Mesodermal cell (in vitro differentiated cells): Measurements from ENCODE around the gene FUT7.

Source experiments
- H3K27ac ChIP-seq: 2 replicates; pipeline ENCODE4 v1.7.0; 2013; ENCODE audit warnings: mild to moderate bottlenecking, low read depth, low read length, moderate library complexity; ENCODE audit not compliant: severe bottlenecking
- H3K36me3 ChIP-seq: 2 replicates; pipeline ENCODE4 v1.7.1; 2013; ENCODE audit warnings: mild to moderate bottlenecking, low read length, moderate library complexity; ENCODE audit not compliant: control insufficient read depth, insufficient read depth
- H3K4me1 ChIP-seq: one replicate; pipeline ENCODE4 v1.7.1; 2013; ENCODE audit warnings: mild to moderate bottlenecking, low read length; ENCODE audit not compliant: insufficient read depth, control insufficient read depth, poor library complexity, severe bottlenecking
- H3K4me3 ChIP-seq: 2 replicates; pipeline ENCODE4 v1.7.0; 2013; ENCODE audit warnings: low read length, control low read depth, mild to moderate bottlenecking; ENCODE audit not compliant: insufficient read depth, poor library complexity, severe bottlenecking; ENCODE audit errors: extremely low read depth
- H3K9me3 ChIP-seq: 2 replicates; pipeline ENCODE4 v1.7.1; 2013; ENCODE audit warnings: mild to moderate bottlenecking, low read length, moderate library complexity; ENCODE audit not compliant: control insufficient read depth
- WGBS, 2 experiments: methylation state at CpG; one replicate each; pipeline ENCODE4 v1.1.5; 2013; ENCODE audit warnings: missing lambda C conversion rate in 2 of 2; ENCODE audit not compliant: insufficient coverage in 2 of 2; 5-methylcytosine and 5-hydroxymethylcytosine counted together

FUT7 gene

DNA sequence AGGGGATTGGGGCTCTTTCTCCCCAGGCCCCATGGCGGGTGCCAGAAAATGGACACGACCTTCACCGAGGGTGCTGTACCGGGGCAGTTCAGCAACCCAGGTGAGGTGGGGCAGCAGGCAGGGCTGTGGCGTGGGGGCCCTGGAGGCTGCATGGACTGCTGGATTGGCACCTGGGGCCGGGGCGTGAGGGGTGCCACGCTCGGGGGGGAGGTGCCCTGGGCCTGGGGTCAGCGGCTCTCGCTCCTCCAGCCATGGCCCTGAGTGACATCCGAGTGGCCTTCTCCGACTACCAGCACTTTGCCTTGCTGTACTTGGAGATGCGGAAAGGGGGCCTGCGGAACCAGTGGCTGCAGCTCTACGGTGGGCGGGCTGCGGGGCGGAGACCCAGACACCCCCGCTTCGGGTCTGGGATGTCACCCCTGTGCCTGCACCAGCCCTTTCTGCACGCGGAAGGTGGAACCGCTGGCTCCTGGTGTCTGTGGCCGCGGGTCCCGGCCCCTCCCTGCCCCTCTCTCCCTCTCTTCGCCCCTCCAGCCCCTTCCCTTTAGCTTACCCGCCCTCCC is 47.3 kb downstream of the FUT7 start:
- WGBS, 2 experiments = 79 to 83% methylated on average over 21 to 28 of the region's 29 CpGs
- Histone ChIP-seq H3K27ac (no peak overlapping the region), H3K4me3 (no peak overlapping the region), H3K36me3 (no peaks in the 10 kb centered on the region), H3K4me1 (peaks cover 14% of the 10 kb centered on the region), H3K9me3 (no peaks in the 10 kb centered on the region)

DNA sequence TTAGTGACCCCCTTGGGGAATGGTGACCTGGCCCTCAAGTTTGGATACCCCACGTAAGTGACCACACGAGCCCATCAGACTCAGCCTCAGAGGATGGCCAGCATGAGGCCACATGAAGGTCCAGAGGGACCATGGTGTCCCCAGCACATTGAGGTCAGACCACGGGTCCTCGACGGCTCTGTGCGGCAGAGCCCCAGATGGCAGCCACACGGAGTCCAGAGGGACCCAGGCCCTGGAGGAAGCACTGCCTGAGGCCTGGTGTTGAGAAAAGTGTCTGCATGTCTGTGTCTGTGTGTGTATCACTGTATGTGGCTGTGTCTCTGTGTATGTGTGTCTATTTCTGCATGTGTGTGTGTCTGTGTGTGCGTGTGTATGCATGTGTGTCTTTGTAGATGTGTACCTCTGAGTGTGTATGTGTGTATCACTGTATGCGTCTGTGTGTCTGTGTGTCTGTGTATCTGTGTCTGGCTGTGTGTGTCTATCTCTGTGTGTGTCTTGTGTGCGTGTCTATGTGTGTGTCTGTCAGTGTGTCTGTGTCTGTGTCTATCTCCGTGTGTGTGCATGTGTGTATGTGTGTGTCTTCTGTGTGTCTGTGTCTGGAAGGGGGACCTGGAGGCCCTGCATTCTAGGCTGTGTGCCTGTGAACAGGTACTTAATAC is 48.1 kb downstream of the FUT7 start:
- H3K4me3 ChIP-seq = no peak overlapping the region
- WGBS, 2 experiments = 86 to 93% methylated on average over 10 of the region's 11 CpGs
- H3K4me1 ChIP-seq = peaks cover 14% of the 10 kb centered on the region

DNA sequence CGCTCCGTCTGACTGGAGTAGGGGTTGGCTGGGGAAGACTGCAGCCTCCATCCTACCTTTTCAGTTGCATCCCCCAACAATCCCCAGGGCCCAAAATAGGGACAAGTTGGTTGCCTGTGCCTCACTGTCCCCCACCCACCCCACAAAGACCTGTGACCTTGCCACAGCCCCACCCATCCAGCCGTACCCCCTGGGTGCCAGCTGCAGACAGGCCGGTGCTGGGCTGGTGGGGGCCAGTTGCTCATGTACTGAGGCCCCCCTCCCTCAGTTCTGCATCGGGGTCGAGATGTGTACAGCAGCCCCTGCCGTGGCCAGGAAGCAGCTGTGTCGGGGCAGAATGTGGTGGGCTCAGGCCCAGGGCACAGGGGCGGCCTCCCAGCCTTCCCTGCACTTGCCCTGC is 48.7 kb downstream of the FUT7 start:
- no peak overlapping the region for H3K4me3 ChIP-seq
- 88 to 93% methylated on average over 7 of the region's 9 CpGs for WGBS, 2 experiments
- H3K4me1 ChIP-seq = peaks cover 14% of the 10 kb centered on the region
- no peaks in the 10 kb centered on the region for H3K9me3 ChIP-seq
- no peaks in the 10 kb centered on the region for H3K36me3 ChIP-seq
- no peak overlapping the region for H3K27ac ChIP-seq

More for the DNA sequence above, 48.1 kb downstream of the FUT7 start:
- Histone ChIP-seq H3K36me3 (no peaks in the 10 kb centered on the region), H3K27ac (no peak overlapping the region), H3K9me3 (no peaks in the 10 kb centered on the region)

DNA sequence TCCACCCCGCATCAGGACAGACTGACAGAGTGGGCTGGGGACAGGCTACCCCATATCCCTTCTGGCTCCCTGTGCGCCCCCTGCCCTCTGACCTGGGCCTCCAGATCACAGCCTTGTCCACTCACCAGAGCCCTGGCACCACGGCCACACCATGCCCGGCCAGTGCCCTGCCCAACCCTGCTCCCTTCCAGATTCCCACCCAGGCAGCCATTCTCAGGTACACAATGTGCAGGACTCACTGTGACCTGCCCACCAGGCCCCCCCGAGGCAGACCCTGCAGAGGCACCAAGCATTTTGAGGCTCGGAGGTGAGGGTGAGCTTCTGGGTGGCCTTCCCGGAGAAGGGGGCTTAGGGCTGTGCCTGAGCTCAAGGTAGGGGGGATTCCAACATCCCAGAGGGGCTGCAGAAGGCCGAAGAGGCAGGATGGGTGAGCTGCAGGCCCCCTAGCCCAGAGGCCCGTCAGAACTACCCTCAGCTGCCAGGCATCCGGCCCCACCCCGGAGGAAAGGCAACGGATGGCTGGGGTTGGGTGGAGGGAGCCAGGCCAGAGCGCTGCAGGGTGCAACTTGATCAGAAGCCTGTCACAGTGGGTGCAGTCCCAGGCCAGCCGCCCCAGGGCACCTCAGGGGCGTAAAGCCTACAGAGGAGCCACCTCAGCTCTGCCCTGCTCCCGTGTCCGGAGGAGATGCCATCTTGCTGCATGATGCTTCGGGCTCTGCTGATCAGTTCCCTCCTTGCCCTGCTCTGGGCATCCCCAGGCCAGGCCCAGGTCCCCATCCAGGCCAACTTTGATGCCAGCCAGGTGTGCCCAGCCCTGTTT is 49.4 kb downstream of the FUT7 start, which contains the start of gene LCNL1:
TSS of gene LCNL1 (plus strand) at position 762 of the 820 bp plus-strand sequence. CDS start 594 bp downstream, outside the sequence.
- H3K4me1 ChIP-seq = peaks cover 14% of the 10 kb centered on the region
- 90 to 91% methylated on average over 18 of the region's 18 CpGs for WGBS, 2 experiments
- H3K9me3 ChIP-seq = no peaks in the 10 kb centered on the region
- no peak within 1 kb of the TSS for H3K27ac ChIP-seq
- H3K36me3 ChIP-seq = no peaks in the 10 kb centered on the region
- no peak within 1 kb of the TSS for H3K4me3 ChIP-seq

DNA sequence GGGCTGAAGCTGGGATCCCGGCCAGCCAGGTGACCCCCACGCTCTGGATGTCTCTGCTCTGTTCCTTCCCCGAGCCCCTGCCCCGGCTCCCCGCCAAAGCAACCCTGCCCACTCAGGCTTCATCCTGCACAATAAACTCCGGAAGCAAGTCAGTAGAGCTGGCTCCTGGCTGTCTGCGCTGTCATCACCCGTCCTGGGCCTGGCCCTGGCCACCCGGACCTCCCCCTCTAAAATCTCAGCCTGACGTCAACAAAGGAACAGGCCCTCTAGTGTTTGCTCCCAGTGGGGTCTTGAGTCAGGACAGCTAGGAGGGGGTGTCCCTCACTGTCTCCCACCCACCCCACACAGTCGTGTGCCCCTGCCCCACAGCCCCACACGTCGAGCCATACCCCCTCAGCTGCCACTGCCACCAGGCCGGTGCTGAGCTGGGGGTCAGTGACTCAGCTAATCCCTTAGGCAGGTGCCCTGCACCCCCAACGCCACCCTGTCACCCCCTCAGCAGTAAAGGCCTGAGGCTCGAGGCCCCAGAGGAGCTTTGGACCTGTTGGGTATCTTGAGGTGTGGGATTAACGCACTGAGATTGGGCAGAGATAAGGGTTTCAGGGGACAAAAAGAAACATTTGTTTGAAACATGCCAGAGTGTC is 50.2 kb downstream of the FUT7 start:
- WGBS, 2 experiments = 87 to 88% methylated on average over 6 to 11 of the region's 17 CpGs
- Histone ChIP-seq H3K9me3 (no peaks in the 10 kb centered on the region), H3K36me3 (no peaks in the 10 kb centered on the region), H3K4me1 (peaks cover 14% of the 10 kb centered on the region), H3K4me3 (no peak overlapping the region), H3K27ac (no peak overlapping the region)

DNA sequence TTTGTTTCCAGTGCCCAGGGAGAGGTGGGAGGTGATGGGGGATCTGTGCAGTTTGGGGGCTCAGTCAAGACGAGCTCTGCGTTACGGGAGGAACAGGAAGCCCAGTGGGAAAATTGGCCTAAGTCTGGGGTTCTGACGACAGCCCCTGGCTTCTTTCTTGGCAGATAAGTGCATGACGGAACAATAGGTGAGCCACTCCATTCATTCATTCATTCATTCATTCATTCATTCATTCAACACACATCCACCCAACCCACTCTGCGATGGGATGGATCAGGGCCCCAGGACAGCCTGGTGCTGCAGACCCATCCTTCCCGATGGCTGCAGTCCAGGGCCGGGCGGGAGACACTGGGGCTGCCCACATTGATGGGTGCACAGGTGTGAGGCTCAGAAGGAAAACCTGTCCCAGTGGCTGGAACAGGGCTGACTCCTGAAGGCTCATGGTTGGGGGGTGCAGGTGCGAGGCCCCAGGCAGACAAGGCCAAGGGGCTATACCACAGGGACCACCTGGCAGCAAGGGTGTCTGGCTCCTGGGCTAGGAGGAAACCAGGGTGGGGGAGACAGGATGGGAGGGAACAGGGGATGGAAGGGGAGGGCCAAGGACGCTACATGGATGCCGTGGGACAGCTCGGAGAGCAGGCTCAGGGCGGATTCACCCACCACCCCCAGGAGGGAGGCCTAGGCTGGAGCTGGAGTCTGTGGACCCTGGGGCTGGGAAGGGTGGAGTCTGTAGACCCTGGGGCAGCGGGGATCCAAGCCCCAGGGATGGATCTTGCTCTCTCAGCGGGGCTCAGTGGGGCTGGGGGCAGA is 51.0 kb downstream of the FUT7 start:
- Histone ChIP-seq H3K36me3 (no peaks in the 10 kb centered on the region), H3K27ac (no peak overlapping the region), H3K4me1 (peaks cover 14% of the 10 kb centered on the region), H3K9me3 (no peaks in the 10 kb centered on the region), H3K4me3 (no peak overlapping the region)
- 97% methylated on average over 11 to 13 of the region's 16 CpGs for WGBS, 2 experiments
